Gastroesophageal sphincter (tissue), 4 donors: ENCODE results near the gene OR4D11. TPM values are rescaled to one million over a fixed set of nuclear protein-coding genes. Genes with fewer than 3 reads are reported as not detected.
"Not testable (repeated sequence)": the region's sequence is repeated elsewhere in the genome, so short reads cannot be mapped to it uniquely, and the experiment has no call there.

Experiments used
- ATAC-seq: fragments of 150-250 bp; one replicate; pipeline ENCODE4 v1.9.1; 2016; ENCODE audit warnings: mild to moderate bottlenecking, moderate library complexity
- H3K27ac ChIP-seq, 4 donors: fragments of 200-600 bp; sonication (generic) in 3 of 4; 1 replicate in 3 of 4; 2 replicates in 1 of 4; pipeline ENCODE4 v1.5.1; 2016 to 2019
- H3K27me3 ChIP-seq: fragments of 200-600 bp; sonication (generic); one replicate; pipeline ENCODE4 v1.5.1; 2019
- H3K36me3 ChIP-seq, 2 donors: fragments of 200-600 bp; sonication (generic); one replicate each; pipeline ENCODE4 v1.5.1; 2019; ENCODE audit warnings: control low read depth in 1 of 2
- H3K4me1 ChIP-seq, 3 donors: fragments of 200-600 bp; sonication (generic); 1 replicate in 2 of 3; 2 replicates in 1 of 3; pipeline ENCODE4 v1.5.1; 2016 to 2019; ENCODE audit warnings: control low read depth in 2 of 3
- H3K4me3 ChIP-seq, 2 donors: fragments of 200-600 bp; sonication (generic); one replicate each; pipeline ENCODE4 v1.5.1; 2019; ENCODE audit warnings: mild to moderate bottlenecking in 1 of 2, moderate library complexity in 1 of 2
- H3K9me3 ChIP-seq, 3 donors: fragments of 200-600 bp; sonication (generic); one replicate each; pipeline ENCODE4 v1.5.1; 2017 to 2019; ENCODE audit warnings: control low read depth in 2 of 3
- EP300 ChIP-seq: sonication (generic); formaldehyde crosslinking; IDR thresholded peaks from one replicate; pipeline ENCODE4 v1.6.1; 2017; ENCODE audit warnings: antibody characterized with exemption, mild to moderate bottlenecking
- POLR2A ChIP-seq, 2 donors: fragments of 450-650 bp; IDR thresholded peaks; one replicate each; pipeline ENCODE4 v1.6.1; 2017; ENCODE audit warnings: antibody characterized with exemption in 2 of 2, mild to moderate bottlenecking in 2 of 2, moderate library complexity in 1 of 2
- POLR2AphosphoS5 ChIP-seq: sonication (generic); formaldehyde crosslinking; IDR thresholded peaks from one replicate; pipeline ENCODE4 v1.6.1; 2017; ENCODE audit warnings: antibody characterized with exemption
- WGBS, 2 donors: methylation state at CpG; one replicate each; pipeline ENCODE4 v1.1.5; 2018; ENCODE audit warnings: low coverage in 1 of 2; 5-methylcytosine and 5-hydroxymethylcytosine counted together
- total RNA-seq, 4 donors: library from RNA; depleted of rRNA; stranded (reverse); fragments of >200 nt; gene quantifications; one replicate each; pipeline ENCODE4 v1.1.0, GENCODE V29; 2016
- TF ChIP-seq, protein P1 (sequence below), 4 experiments: fragments of 200-600 bp in 2 of 4; fragments of 450-650 bp in 2 of 4; sonication (generic) in 1 of 4; IDR thresholded peaks; one replicate each; pipeline ENCODE4 v1.5.1; 2017 to 2019; ENCODE audit warnings: antibody characterized with exemption in 4 of 4, mild to moderate bottlenecking in 2 of 4, moderate library complexity in 2 of 4

The OR4D11 gene
- total RNA-seq, 4 donors from 2014 or later = not detected

GRCh38 chr11:59542142-59542810 is 38.9 kb downstream of the OR4D11 start:
- Histone ChIP-seq H3K36me3 (no peaks in the 10 kb centered on the region), H3K27ac (no peak overlapping the region), H3K4me1 (peaks cover 0 to 8% (median 0%) of the 10 kb centered on the region in 3 donors), H3K27me3 (no peaks in the 10 kb centered on the region), H3K9me3 (no peaks in the 10 kb centered on the region), H3K4me3 (no peak overlapping the region)
- WGBS, 2 donors = 63 to 74% methylated on average over 3 of the region's 3 CpGs
- TF ChIP-seq POLR2AphosphoS5 = no peak
- no peak for TF ChIP-seq POLR2A (IDR thresholded peaks at IDR 0.05)
- TF ChIP-seq EP300 = no peak
- TF ChIP-seq, protein P1, sequence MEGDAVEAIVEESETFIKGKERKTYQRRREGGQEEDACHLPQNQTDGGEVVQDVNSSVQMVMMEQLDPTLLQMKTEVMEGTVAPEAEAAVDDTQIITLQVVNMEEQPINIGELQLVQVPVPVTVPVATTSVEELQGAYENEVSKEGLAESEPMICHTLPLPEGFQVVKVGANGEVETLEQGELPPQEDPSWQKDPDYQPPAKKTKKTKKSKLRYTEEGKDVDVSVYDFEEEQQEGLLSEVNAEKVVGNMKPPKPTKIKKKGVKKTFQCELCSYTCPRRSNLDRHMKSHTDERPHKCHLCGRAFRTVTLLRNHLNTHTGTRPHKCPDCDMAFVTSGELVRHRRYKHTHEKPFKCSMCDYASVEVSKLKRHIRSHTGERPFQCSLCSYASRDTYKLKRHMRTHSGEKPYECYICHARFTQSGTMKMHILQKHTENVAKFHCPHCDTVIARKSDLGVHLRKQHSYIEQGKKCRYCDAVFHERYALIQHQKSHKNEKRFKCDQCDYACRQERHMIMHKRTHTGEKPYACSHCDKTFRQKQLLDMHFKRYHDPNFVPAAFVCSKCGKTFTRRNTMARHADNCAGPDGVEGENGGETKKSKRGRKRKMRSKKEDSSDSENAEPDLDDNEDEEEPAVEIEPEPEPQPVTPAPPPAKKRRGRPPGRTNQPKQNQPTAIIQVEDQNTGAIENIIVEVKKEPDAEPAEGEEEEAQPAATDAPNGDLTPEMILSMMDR (IDR thresholded peaks at IDR 0.05) = no peak
- ATAC-seq = no peak

GRCh38 chr11:59543713-59544112 is 40.3 kb downstream of the OR4D11 start:
- H3K9me3 ChIP-seq, H3K27me3 ChIP-seq, H3K36me3 ChIP-seq, H3K4me3 ChIP-seq, H3K27ac ChIP-seq, ATAC-seq, H3K4me1 ChIP-seq: not testable (repeated sequence)
- no CpG with 5 or more reads among the region's 3 CpGs for WGBS, 2 donors

- Histone ChIP-seq H3K36me3 (no peaks in the 10 kb centered on the region), H3K27ac (no peak overlapping the region), H3K4me1 (peaks cover 0 to 7% (median 0%) of the 10 kb centered on the region in 3 donors), H3K9me3 (no peaks in the 10 kb centered on the region), H3K4me3 (no peak overlapping the region), H3K27me3 (no peaks in the 10 kb centered on the region)
- TF ChIP-seq, protein P1 (IDR thresholded peaks at IDR 0.05) = no peak
- no peak for TF ChIP-seq POLR2A (IDR thresholded peaks at IDR 0.05)
- WGBS, 2 donors = 72 to 73% methylated on average over 3 of the region's 3 CpGs
- no peak for ATAC-seq
These were observed 41.4 kb downstream of the OR4D11 start for GRCh38 chr11:59544869-59545178.

DNA sequence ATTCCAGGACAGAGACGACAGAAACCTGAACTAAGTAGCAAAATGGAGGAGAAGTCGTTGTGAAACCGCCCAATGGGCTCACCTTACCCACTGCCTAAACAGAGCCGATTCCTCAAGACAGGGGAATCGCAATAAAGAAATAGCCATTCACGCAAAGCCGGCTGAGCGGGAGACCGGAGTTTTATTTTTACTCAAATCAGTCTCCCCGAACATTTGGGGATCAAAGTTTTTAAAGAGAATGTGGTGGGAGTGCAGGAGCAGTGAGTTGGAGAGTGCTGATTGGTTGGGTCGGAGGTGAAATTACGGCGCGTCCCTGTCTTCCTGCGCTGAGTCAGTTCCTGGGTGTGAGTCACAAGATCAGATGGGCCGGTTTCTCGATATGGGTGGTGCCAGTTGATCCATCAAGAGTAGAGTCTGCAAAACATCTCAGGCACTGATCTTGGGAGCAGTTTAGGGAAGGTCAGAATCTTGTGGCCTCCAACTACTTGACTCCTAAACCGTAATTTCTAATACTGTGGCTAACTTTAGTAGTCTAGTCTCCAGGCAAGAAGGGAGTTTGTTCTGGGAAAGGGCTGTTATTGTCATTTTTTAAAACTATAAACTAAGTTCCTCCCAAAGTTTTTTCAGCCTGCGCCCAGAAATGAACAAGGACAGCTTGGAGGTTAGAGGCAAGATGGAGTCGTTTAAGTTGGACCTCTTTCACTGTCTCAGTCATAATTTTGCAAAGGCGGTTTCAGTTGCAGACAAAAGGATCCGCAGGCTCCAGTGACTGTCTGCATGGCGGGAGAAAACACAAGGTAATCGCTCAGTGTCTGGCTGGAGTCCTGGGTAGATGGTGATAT is 42.0 kb downstream of the OR4D11 start:
- Histone ChIP-seq H3K27ac (no peak overlapping the region), H3K36me3 (no peaks in the 10 kb centered on the region), H3K4me3 (no peak overlapping the region), H3K27me3 (no peaks in the 10 kb centered on the region), H3K9me3 (no peaks in the 10 kb centered on the region), H3K4me1 (peaks cover 0 to 13% (median 0%) of the 10 kb centered on the region in 3 donors)
- 87 to 90% methylated on average over 14 to 22 of the region's 24 CpGs for WGBS, 2 donors
- TF ChIP-seq POLR2AphosphoS5 = no peak
- TF ChIP-seq, protein P1 (IDR thresholded peaks at IDR 0.05) = no peak
- TF ChIP-seq EP300 = no peak
- no peak for TF ChIP-seq POLR2A (IDR thresholded peaks at IDR 0.05)
- no peak for ATAC-seq

DNA sequence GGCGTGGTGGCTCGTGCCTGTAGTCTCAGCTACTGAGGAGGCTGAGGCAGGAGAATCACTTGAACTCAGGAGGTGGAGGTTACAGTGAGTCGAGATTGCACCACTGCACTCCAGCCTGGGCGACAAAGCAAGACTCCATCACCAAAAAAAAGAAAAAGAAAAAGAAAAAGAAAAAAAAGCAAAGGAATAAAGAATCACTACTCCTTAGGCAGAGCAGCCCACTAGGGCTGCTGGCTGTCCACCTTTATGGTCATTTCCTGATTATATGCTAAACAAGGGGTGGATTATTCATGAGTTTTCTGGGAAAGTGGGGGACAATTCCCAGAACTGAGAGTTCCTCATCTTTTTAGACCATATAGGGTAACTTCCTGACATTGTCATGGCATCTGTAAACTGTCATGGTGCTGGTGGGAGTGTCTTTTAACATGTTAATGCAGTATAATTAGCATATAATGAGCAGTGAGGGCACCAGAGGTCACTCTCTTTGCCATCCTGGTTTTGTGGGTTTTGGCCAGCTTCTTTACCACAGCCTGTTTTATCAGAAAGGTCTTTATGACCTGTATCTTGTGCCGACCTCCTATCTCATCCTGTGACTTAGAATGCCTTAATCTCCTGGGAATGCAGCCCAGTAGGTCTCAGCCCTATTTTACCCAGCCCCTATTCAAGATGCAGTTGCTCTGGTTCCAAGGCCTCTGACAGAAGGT is 44.4 kb downstream of the OR4D11 start:
- not testable (repeated sequence) for ATAC-seq, H3K27me3 ChIP-seq, H3K36me3 ChIP-seq, H3K27ac ChIP-seq, H3K4me3 ChIP-seq, H3K9me3 ChIP-seq
- H3K4me1 ChIP-seq = peaks cover 0 to 25% (median 0%) of the 10 kb centered on the region in 3 donors
- WGBS, 2 donors = 81% methylated on average over 4 of the region's 5 CpGs; no CpG with 5 or more reads in 1 of the 2 donors
